ENCODE results near the gene SLC44A4.

GRCh38 chr6:31830886-31831335 lies 47.9 kb downstream of the SLC44A4 start:
- no peak for TF ChIP-seq CTCF (IDR thresholded peaks at IDR 0.05)
- no peak for TF ChIP-seq EZH2phosphoT487 (IDR thresholded peaks at IDR 0.05)
- TF ChIP-seq EZH2 (IDR thresholded peaks at IDR 0.05), result no peak
